Brain microvascular endothelial cell (primary cell): ENCODE measurements around the gene VSIG10L.

Experiments used
- DNase-seq: peaks from one replicate; pipeline ENCODE4 v3.0.0-alpha.2; 2020
- H3K27ac ChIP-seq: fragments of 250-450 bp; sonication (Bioruptor Pico); 2 replicates; pipeline ENCODE4 v1.5.1; 2020; ENCODE audit warnings: mild to moderate bottlenecking, moderate library complexity
- H3K27me3 ChIP-seq: fragments of 250-450 bp; sonication (Bioruptor Pico); replicated peaks from 2 replicates; pipeline ENCODE4 v1.5.1; 2020; ENCODE audit warnings: mild to moderate bottlenecking
- H3K36me3 ChIP-seq: fragments of 250-450 bp; sonication (Bioruptor Pico); replicated peaks from 2 replicates; pipeline ENCODE4 v1.5.1; 2020; ENCODE audit warnings: mild to moderate bottlenecking
- H3K4me3 ChIP-seq: 2 replicates; pipeline ENCODE4 v1.5.1; 2011; ENCODE audit warnings: low read depth, mild to moderate bottlenecking, control low read depth, low read length, moderate library complexity
- in situ Hi-C: cut with HindIII; loops from 2 replicates; pipeline ENCODE4 v1.10.0; 2017; ENCODE audit warnings: low sequenced_read_pairs, low pct_ligation_motif_present
- TF ChIP-seq, protein P1 (sequence below): IDR thresholded peaks from 2 replicates; pipeline ENCODE4 v1.5.1; 2011; ENCODE audit warnings: low read depth, mild to moderate bottlenecking, moderate library complexity, low read length, control low read depth, inconsistent platforms; ENCODE audit errors: missing control alignments

Gene VSIG10L

DNA sequence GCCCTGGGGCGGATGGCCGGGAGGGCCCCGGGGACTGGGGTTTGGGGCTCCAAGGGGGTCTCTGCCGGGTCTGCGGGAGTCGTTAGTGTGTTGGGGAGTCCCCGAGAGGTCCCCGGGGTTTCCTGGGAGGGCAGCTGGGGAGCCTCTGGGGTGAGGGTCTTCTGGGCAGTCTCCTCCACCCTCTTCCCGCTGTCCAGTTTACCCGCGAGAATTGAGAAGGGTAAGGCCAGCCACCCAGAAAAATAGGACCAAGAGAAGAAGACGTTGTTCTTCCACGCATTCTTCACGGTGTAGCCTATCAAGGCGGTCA lies 25.3 kb upstream of the VSIG10L start:
- DNase-seq: no peak
- Histone ChIP-seq H3K4me3 (peak overlapping the region; percentile 64), H3K36me3 (no peaks in the 10 kb centered on the region), H3K27me3 (no peaks in the 10 kb centered on the region), H3K27ac (peak overlapping the region; percentile 76)
- TF ChIP-seq, protein P1, sequence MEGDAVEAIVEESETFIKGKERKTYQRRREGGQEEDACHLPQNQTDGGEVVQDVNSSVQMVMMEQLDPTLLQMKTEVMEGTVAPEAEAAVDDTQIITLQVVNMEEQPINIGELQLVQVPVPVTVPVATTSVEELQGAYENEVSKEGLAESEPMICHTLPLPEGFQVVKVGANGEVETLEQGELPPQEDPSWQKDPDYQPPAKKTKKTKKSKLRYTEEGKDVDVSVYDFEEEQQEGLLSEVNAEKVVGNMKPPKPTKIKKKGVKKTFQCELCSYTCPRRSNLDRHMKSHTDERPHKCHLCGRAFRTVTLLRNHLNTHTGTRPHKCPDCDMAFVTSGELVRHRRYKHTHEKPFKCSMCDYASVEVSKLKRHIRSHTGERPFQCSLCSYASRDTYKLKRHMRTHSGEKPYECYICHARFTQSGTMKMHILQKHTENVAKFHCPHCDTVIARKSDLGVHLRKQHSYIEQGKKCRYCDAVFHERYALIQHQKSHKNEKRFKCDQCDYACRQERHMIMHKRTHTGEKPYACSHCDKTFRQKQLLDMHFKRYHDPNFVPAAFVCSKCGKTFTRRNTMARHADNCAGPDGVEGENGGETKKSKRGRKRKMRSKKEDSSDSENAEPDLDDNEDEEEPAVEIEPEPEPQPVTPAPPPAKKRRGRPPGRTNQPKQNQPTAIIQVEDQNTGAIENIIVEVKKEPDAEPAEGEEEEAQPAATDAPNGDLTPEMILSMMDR: no peak
- in situ Hi-C loops: no loop called here

DNA sequence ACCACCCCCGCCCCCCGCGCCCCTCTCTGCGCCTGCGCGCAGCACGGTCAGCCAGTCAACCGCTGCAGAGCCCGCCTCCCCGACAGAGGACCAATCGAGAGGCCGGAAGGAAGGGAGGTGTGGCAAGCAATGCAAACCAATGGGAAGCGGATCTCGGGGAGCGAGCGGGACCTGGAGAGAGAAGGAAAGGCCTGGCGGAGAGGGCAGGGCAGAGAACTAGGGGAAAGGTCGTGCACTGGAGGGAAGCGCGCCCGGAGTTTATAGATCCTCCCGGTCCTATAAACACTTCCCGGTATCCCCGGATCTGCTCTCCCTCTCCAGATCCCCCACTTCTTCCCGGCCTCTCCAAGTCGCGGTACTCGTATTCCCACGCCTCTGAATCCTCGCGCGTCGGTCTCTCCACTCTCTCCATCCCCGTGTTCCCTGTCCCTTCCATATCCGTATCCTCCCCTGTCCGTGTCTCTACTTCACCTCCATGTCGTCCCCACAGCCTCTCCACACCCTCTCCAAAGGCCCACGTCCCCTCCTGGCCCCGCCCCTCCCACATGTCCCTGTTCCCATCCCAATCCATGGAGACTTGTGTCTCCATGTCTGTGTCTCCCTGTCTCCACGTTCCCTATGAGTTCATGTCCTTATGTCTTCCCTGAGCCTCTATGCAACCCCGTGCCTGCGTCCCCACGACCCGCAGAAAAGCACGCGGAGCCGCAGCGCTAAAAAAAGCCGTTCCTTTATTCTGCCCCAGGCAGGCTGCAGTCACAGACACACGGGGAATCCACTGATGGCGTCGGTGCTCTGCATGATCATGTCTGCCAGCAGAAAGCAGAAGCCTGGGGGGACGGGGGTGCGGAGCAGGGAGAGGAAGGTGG lies 24.7 kb upstream of the VSIG10L start:
- TF ChIP-seq, protein P1: no peak
- H3K27me3 ChIP-seq: no peaks in the 10 kb centered on the region
- H3K36me3 ChIP-seq: no peaks in the 10 kb centered on the region
- peak overlapping the region; percentile 87 for H3K4me3 ChIP-seq
- peak overlapping the region; percentile 85 for H3K27ac ChIP-seq
- peak; percentile 97 for DNase-seq
- in situ Hi-C loops: no loop called here

DNA sequence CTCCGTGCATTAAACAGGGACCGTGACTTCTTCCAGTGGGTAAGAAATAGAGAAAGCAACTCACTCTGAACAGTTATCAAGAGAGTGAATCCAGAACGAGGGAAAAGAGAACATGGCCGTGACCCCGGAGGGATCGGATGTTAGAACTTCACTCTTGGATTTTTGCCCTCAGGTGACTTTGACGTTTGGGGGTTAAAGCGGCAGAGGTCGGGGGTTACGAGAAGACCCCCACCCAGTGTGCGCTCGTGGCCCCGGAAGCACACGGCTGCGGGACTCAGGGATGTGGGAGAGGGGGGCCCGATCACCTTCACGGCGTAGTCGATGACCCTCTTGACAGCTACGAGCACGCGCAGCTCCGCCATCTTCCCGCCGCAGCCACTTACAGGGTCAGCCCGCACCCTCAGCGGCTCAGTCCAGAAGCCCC lies 24.0 kb upstream of the VSIG10L start, which contains the start of gene ETFB:
TSS of gene ETFB (minus strand) at position 424 of the 424 bp plus-strand sequence. CDS start at position 362, 62 bp downstream.
- in situ Hi-C loops: no loop called here
- Histone ChIP-seq H3K4me3 (peak within 1 kb of the TSS; percentile 87), H3K27ac (peak within 1 kb of the TSS; percentile 85), H3K36me3 (no peaks in the 10 kb centered on the region), H3K27me3 (no peaks in the 10 kb centered on the region)
- TF ChIP-seq, protein P1: no peak
- DNase-seq: no peak

DNA sequence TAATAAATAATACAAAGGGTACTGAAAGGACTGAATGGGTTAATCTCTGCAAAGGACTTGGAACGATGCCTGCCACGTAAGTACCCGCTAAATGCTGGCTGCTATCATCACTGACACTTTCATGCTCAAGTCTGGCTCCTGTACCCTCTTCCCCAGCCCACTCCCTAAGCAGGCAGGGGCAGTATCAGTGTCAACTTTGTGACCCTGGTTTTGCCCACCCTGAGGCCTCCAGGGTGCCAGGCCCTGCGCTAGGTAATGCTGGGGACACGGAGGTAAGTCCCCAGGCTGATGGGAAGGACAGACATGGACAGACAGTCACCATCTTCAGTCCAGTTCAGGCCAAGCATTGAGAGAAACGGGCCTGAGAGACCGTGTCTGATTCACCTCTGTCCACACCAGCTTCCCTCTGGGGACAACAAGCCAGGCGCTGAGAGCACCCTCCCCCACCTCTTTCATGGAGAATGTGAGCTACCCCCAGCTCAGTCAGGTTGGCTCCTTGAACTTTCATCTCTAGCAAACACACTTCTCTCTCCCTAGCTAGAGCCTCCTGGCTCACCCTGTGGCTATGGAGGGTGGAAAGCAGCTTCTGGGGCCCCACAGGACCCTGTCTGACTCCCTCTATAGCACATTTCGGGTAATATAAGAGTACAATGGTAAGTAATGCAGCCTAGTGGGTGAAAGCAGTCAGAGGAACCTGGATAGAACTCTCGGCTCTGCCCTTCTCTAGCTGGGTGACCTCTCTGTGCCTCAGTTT lies 23.4 kb upstream of the VSIG10L start:
- in situ Hi-C loops: no loop called here
- TF ChIP-seq, protein P1: peak; percentile 31
- Histone ChIP-seq H3K4me3 (peak overlapping the region; percentile 87), H3K27ac (peak overlapping the region; percentile 85), H3K36me3 (no peaks in the 10 kb centered on the region), H3K27me3 (no peaks in the 10 kb centered on the region)
- DNase-seq: peak; percentile 29

DNA sequence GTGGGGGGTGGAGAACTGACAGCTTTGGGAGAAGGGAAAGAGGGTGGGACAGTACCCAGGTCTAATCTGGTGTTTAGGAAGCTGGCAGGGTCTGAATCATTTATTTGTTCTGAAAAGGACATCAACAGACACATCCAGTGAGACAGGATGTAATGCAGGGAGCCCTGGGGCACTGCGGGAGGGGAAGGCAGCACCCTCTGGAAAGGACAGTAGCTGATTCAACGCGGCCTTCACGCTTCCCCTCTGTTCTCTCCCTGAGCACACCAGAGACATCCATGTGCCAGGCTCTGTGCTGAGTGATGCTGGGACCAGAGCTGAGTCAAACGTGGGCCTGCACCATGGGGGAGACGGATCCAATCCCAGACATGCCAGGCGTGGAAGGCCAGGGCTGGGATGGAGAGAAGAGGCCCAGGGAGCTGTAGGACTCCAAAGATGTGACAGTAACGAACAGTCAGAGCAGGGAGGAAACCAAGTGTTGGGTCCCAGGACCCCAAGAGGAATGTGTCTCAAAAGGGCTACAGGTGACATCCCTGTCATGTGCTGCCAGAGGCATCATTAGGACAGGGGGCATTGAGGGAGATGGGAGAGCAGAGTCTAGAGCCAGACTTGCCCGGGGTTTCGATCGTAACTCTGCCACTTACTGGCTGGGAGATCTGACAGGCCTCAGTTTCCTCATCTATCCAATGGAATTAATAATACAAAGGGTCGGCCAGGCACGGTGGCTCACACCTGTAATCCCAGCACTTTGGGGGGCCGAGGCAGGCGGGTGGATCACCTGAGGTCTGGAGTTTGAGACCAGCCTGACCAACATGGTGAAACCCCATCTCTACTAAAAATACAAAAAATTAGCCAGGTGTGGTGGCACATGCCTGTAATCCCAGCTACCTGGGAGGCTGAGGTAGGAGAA lies 22.5 kb upstream of the VSIG10L start:
- in situ Hi-C loops: no loop called here
- TF ChIP-seq, protein P1: no peak
- Histone ChIP-seq H3K27ac (no peak overlapping the region), H3K27me3 (no peaks in the 10 kb centered on the region), H3K4me3 (no peak overlapping the region), H3K36me3 (no peaks in the 10 kb centered on the region)
- DNase-seq: no peak
